Activated gamma-delta T cell (primary cell): ENCODE results near the gene OS9.

Source experiments
- DNase-seq: peaks from one replicate; lab custom pipeline; 2025; lab: John Stamatoyannopoulos, UW

Gene OS9

GRCh38 chr12:57765698-57766463, 71.9 kb downstream of the OS9 start:
- DNase-seq = no peak

- no peak for DNase-seq
Measured at GRCh38 chr12:57766464-57767304, 72.8 kb downstream of the OS9 start, which contains the start of gene CYP27B1. Gene CYP27B1 (minus strand): TSS chr12:57767078. CDS start chr12:57767041, 37 bp downstream.

- no peak for DNase-seq
Measured at GRCh38 chr12:57767305-57767698, 73.4 kb downstream of the OS9 start.

- no peak for DNase-seq
Measured at GRCh38 chr12:57767876-57768275, 73.9 kb downstream of the OS9 start.

GRCh38 chr12:57769594-57769993, 75.7 kb downstream of the OS9 start:
- no peak for DNase-seq

- no peak for DNase-seq
Measured at GRCh38 chr12:57770734-57771133, 76.8 kb downstream of the OS9 start.
